Endothelial cell (in vitro differentiated cells): Measurements from ENCODE around the gene TMPRSS3. TPM values are rescaled to one million over a fixed set of nuclear protein-coding genes. Genes with fewer than 3 reads are reported as not detected.
A peak's percentile ranks its signal among the peaks of the same experiment; 100 is the strongest.

Experiments used
- DNase-seq: peaks from one replicate; pipeline ENCODE4 v3.0.0; 2021; ENCODE audit warnings: low spot score
- H3K27ac Mint-ChIP-seq: one replicate; pipeline ENCODE4 v1.8.0; 2021; ENCODE audit warnings: mixed read lengths, inconsistent platforms; ENCODE audit not compliant: unreplicated experiment
- H3K27me3 Mint-ChIP-seq: one replicate; pipeline ENCODE4 v1.8.0; 2021; ENCODE audit warnings: mild to moderate bottlenecking, moderate library complexity, mixed read lengths, inconsistent platforms; ENCODE audit not compliant: unreplicated experiment
- H3K36me3 Mint-ChIP-seq: one replicate; pipeline ENCODE4 v1.8.0; 2021; ENCODE audit warnings: mild to moderate bottlenecking, low read depth, mixed read lengths, inconsistent platforms; ENCODE audit not compliant: unreplicated experiment
- H3K4me1 Mint-ChIP-seq: one replicate; pipeline ENCODE4 v1.8.0; 2021; ENCODE audit warnings: mild to moderate bottlenecking, mixed read lengths, inconsistent platforms; ENCODE audit not compliant: unreplicated experiment
- H3K4me3 Mint-ChIP-seq: one replicate; pipeline ENCODE4 v1.8.0; 2021; ENCODE audit warnings: mild to moderate bottlenecking, mixed read lengths, inconsistent platforms; ENCODE audit not compliant: unreplicated experiment
- H3K9me3 Mint-ChIP-seq: one replicate; pipeline ENCODE4 v1.8.0; 2021; ENCODE audit warnings: mixed read lengths, inconsistent platforms; ENCODE audit not compliant: unreplicated experiment
- CTCF ChIP-seq: fragments of 200-600 bp; sonication (generic); IDR thresholded peaks from one replicate; pipeline ENCODE4 v1.5.0; 2021; ENCODE audit warnings: antibody characterized with exemption; ENCODE audit not compliant: unreplicated experiment
- total RNA-seq: library from RNA; stranded (reverse); fragmentation: NEBNext Ultra II Directional; extraction: Animal tissue kit (Norgen Biotek cat#: 25700); gene quantifications from one replicate; pipeline ENCODE4 v1.2.1, GENCODE V29; 2021; ENCODE audit not compliant: unreplicated experiment

Gene TMPRSS3
- total RNA-seq, 1 donor from 2014 or later: not detected

GRCh38 chr21:42367367-42368165 is 28.3 kb downstream of the TMPRSS3 start:
- no peak for TF ChIP-seq CTCF
- no peak for DNase-seq
- H3K4me1 Mint-ChIP-seq: peaks cover 3% of the 10 kb centered on the region
- no peak overlapping the region for H3K27ac Mint-ChIP-seq
- H3K27me3 Mint-ChIP-seq: peaks cover 7% of the 10 kb centered on the region
- no peak overlapping the region for H3K4me3 Mint-ChIP-seq
- H3K9me3 Mint-ChIP-seq: no peaks in the 10 kb centered on the region
- H3K36me3 Mint-ChIP-seq: peaks cover 4% of the 10 kb centered on the region

- TF ChIP-seq CTCF: no peak
- H3K4me1 Mint-ChIP-seq: peaks cover 3% of the 10 kb centered on the region
- no peak for DNase-seq
These were observed 29.4 kb downstream of the TMPRSS3 start, which contains the start of gene TFF1 for GRCh38 chr21:42366292-42367010. Gene TFF1, minus strand, starts transcription at chr21:42366535. Its CDS starts 40 bp downstream, at chr21:42366495.

GRCh38 chr21:42365770-42366169 is 30.1 kb downstream of the TMPRSS3 start:
- no peaks in the 10 kb centered on the region for H3K9me3 Mint-ChIP-seq
- no peak for TF ChIP-seq CTCF
- H3K27ac Mint-ChIP-seq: no peak overlapping the region
- H3K4me1 Mint-ChIP-seq: peaks cover 3% of the 10 kb centered on the region
- peaks cover 3% of the 10 kb centered on the region for H3K27me3 Mint-ChIP-seq
- peaks cover 4% of the 10 kb centered on the region for H3K36me3 Mint-ChIP-seq
- H3K4me3 Mint-ChIP-seq: no peak overlapping the region
- no peak for DNase-seq

More at GRCh38 chr21:42366292-42367010, 29.4 kb downstream of the TMPRSS3 start, which contains the start of gene TFF1:
- Mint-ChIP-seq H3K36me3 (peaks cover 4% of the 10 kb centered on the region), H3K4me3 (no peak within 1 kb of the TSS), H3K27me3 (peaks cover 8% of the 10 kb centered on the region), H3K9me3 (no peaks in the 10 kb centered on the region), H3K27ac (peak within 1 kb of the TSS; percentile 52)

GRCh38 chr21:42364304-42364865 is 31.5 kb downstream of the TMPRSS3 start:
- no peak for DNase-seq
- Mint-ChIP-seq H3K36me3 (peaks cover 4% of the 10 kb centered on the region), H3K9me3 (no peaks in the 10 kb centered on the region), H3K4me3 (no peak overlapping the region), H3K4me1 (peaks cover 3% of the 10 kb centered on the region), H3K27ac (no peak overlapping the region), H3K27me3 (peaks cover 3% of the 10 kb centered on the region)
- no peak for TF ChIP-seq CTCF
